HAP-1 (cell line): ENCODE results near the gene ABCA1.
"Not testable (repeated sequence)": the region's sequence is repeated elsewhere in the genome, so short reads cannot be mapped to it uniquely, and the experiment has no call there.

Source experiments
- DNase-seq, 2 experiments: peaks; one replicate each; pipeline ENCODE4 v3.0.0-alpha.2; 2016 to 2020; ENCODE audit warnings: low spot score in 2 of 2
- H3K27me3 ChIP-seq: fragments of 250-450 bp; sonication (Bioruptor Pico); 2 replicates; pipeline ENCODE4 v1.5.1; 2020; ENCODE audit warnings: low read depth, mild to moderate bottlenecking, moderate library complexity
- H3K36me3 ChIP-seq: fragments of 250-450 bp; sonication (Bioruptor Pico); replicated peaks from 2 replicates; pipeline ENCODE4 v1.5.1; 2020; ENCODE audit warnings: mild to moderate bottlenecking
- H3K4me1 ChIP-seq: fragments of 250-450 bp; sonication (Bioruptor Pico); 2 replicates; pipeline ENCODE4 v1.5.1; 2020; ENCODE audit warnings: mild to moderate bottlenecking
- H3K4me3 ChIP-seq: fragments of 250-450 bp; sonication (Bioruptor Pico); 2 replicates; pipeline ENCODE4 v1.5.1; 2020; ENCODE audit warnings: mild to moderate bottlenecking, moderate library complexity
- H3K9me3 ChIP-seq: fragments of 250-450 bp; sonication (Bioruptor Pico); 2 replicates; pipeline ENCODE4 v1.5.1; 2020; ENCODE audit warnings: mild to moderate bottlenecking, moderate library complexity
- in situ Hi-C: fragments of 300-500 bp; cut with MboI; formaldehyde crosslinking; loops from 3 replicates; pipeline ENCODE4 v1.14.3; 2020; ENCODE audit warnings: low sequenced_read_pairs, inconsistent platforms, mixed read lengths

The ABCA1 gene

GRCh38 chr9:104774831-104775573 lies 153.0 kb downstream of the ABCA1 start:
- in situ Hi-C loops = loop anchor here (10.0 kb wide), 1 partner anchor 640 kb away; no protein-coding TSS in a partner anchor
- no peak overlapping the region for H3K4me3 ChIP-seq
- no peaks in the 10 kb centered on the region for H3K36me3 ChIP-seq
- no peaks in the 10 kb centered on the region for H3K4me1 ChIP-seq
- H3K27me3 ChIP-seq = no peaks in the 10 kb centered on the region
- DNase-seq = no peak
- H3K9me3 ChIP-seq = no peaks in the 10 kb centered on the region

- Histone ChIP-seq H3K9me3 (no peaks in the 10 kb centered on the region), H3K4me3 (no peak overlapping the region), H3K36me3 (no peaks in the 10 kb centered on the region), H3K27me3 (no peaks in the 10 kb centered on the region), H3K4me1 (no peaks in the 10 kb centered on the region)
- in situ Hi-C loops = loop anchor here (10.0 kb wide), 1 partner anchor 641 kb away; no protein-coding TSS in a partner anchor
- no peak for DNase-seq
These were observed 153.8 kb downstream of the ABCA1 start for GRCh38 chr9:104774132-104774531.

GRCh38 chr9:104772714-104773510 lies 155.0 kb downstream of the ABCA1 start:
- Histone ChIP-seq H3K9me3 (no peaks in the 10 kb centered on the region), H3K27me3 (no peaks in the 10 kb centered on the region), H3K4me1 (no peaks in the 10 kb centered on the region), H3K36me3 (no peaks in the 10 kb centered on the region), H3K4me3 (no peak overlapping the region)
- in situ Hi-C loops = loop anchor here (10.0 kb wide), 1 partner anchor 642 kb away; no protein-coding TSS in a partner anchor
- DNase-seq = no peak

- in situ Hi-C loops = loop anchor here (10.0 kb wide), 1 partner anchor 645 kb away; no protein-coding TSS in a partner anchor
- Histone ChIP-seq H3K4me3 (no peak overlapping the region), H3K27me3 (no peaks in the 10 kb centered on the region), H3K9me3 (no peaks in the 10 kb centered on the region), H3K4me1 (0 out of 2 replicates have a peak, but pooled peaks cover 3% of the 10 kb centered on the region), H3K36me3 (no peaks in the 10 kb centered on the region)
- DNase-seq = no peak
These were observed 158.3 kb downstream of the ABCA1 start for GRCh38 chr9:104769655-104770054.

- H3K9me3 ChIP-seq, DNase-seq, H3K36me3 ChIP-seq, H3K27me3 ChIP-seq, in situ Hi-C loops, H3K4me1 ChIP-seq, H3K4me3 ChIP-seq: not testable (repeated sequence)
These were observed 158.9 kb downstream of the ABCA1 start for GRCh38 chr9:104769029-104769428.

GRCh38 chr9:104767507-104767906 lies 160.4 kb downstream of the ABCA1 start:
- H3K4me1 ChIP-seq = 0 out of 2 replicates have a peak, but pooled peaks cover 3% of the 10 kb centered on the region
- H3K4me3 ChIP-seq = no peak overlapping the region
- DNase-seq = no peak
- no peaks in the 10 kb centered on the region for H3K36me3 ChIP-seq
- in situ Hi-C loops = no loop called here
- H3K27me3 ChIP-seq = no peaks in the 10 kb centered on the region
- H3K9me3 ChIP-seq = no peaks in the 10 kb centered on the region

GRCh38 chr9:104766025-104766424 lies 161.9 kb downstream of the ABCA1 start:
- DNase-seq = no peak
- Histone ChIP-seq H3K4me1 (0 out of 2 replicates have a peak, but pooled peaks cover 3% of the 10 kb centered on the region), H3K9me3 (no peaks in the 10 kb centered on the region), H3K4me3 (no peak overlapping the region), H3K27me3 (no peaks in the 10 kb centered on the region), H3K36me3 (no peaks in the 10 kb centered on the region)
- in situ Hi-C loops = no loop called here

GRCh38 chr9:104765138-104765537 lies 162.8 kb downstream of the ABCA1 start:
- in situ Hi-C loops = no loop called here
- Histone ChIP-seq H3K27me3 (no peaks in the 10 kb centered on the region), H3K4me3 (no peak overlapping the region), H3K4me1 (0 out of 2 replicates have a peak, but pooled peaks cover 3% of the 10 kb centered on the region), H3K9me3 (no peaks in the 10 kb centered on the region), H3K36me3 (no peaks in the 10 kb centered on the region)
- no peak for DNase-seq

GRCh38 chr9:104758974-104759373 lies 169.0 kb downstream of the ABCA1 start:
- H3K4me1 ChIP-seq = peaks cover 2% of the 10 kb centered on the region; the same call in 1 of the 2 replicates
- H3K36me3 ChIP-seq = 0 out of 2 replicates have a peak, but pooled peaks cover 3% of the 10 kb centered on the region
- in situ Hi-C loops = no loop called here
- no peak for DNase-seq
- no peaks in the 10 kb centered on the region for H3K9me3 ChIP-seq
- no peaks in the 10 kb centered on the region for H3K27me3 ChIP-seq
- H3K4me3 ChIP-seq = no peak overlapping the region

GRCh38 chr9:104750185-104750767 lies 177.7 kb downstream of the ABCA1 start:
- Histone ChIP-seq H3K9me3 (no peaks in the 10 kb centered on the region), H3K4me3 (no peak overlapping the region), H3K4me1 (peaks cover 22% of the 10 kb centered on the region), H3K27me3 (no peaks in the 10 kb centered on the region), H3K36me3 (no peaks in the 10 kb centered on the region)
- in situ Hi-C loops = no loop called here
- no peak for DNase-seq

GRCh38 chr9:104748359-104749031 lies 179.5 kb downstream of the ABCA1 start:
- H3K4me1 ChIP-seq = peaks cover 22% of the 10 kb centered on the region
- H3K36me3 ChIP-seq = no peaks in the 10 kb centered on the region
- peak overlapping the region; percentile 84 for H3K4me3 ChIP-seq
- no peak for DNase-seq
- H3K27me3 ChIP-seq = no peaks in the 10 kb centered on the region
- H3K9me3 ChIP-seq = no peaks in the 10 kb centered on the region
- in situ Hi-C loops = no loop called here

GRCh38 chr9:104747565-104748358 lies 180.2 kb downstream of the ABCA1 start, which contains the start of gene NIPSNAP3A:
Gene NIPSNAP3A, plus strand, starts transcription at chr9:104747683. Its CDS starts 110 bp downstream, at chr9:104747793.
- H3K4me3 ChIP-seq = peak within 1 kb of the TSS; percentile 84
- in situ Hi-C loops = no loop called here
- H3K36me3 ChIP-seq = no peaks in the 10 kb centered on the region
- no peaks in the 10 kb centered on the region for H3K27me3 ChIP-seq
- peak; percentile 74 to 90 for DNase-seq
- peaks cover 22% of the 10 kb centered on the region for H3K4me1 ChIP-seq
- no peaks in the 10 kb centered on the region for H3K9me3 ChIP-seq

- Histone ChIP-seq H3K4me3 (peak overlapping the region; percentile 84), H3K4me1 (peaks cover 16% of the 10 kb centered on the region), H3K36me3 (no peaks in the 10 kb centered on the region), H3K27me3 (no peaks in the 10 kb centered on the region), H3K9me3 (no peaks in the 10 kb centered on the region)
- in situ Hi-C loops = no loop called here
- DNase-seq = no peak
These were observed 180.8 kb downstream of the ABCA1 start for GRCh38 chr9:104747245-104747564.
